CD4-positive, alpha-beta T cell treated with Interleukin-17A for 4 hours (primary cell): ENCODE results near the gene ASB8.
"Not testable (repeated sequence)": the region's sequence is repeated elsewhere in the genome, so short reads cannot be mapped to it uniquely, and the experiment has no call there.

ENCODE experiments used
- DNase-seq: peaks from one replicate; pipeline ENCODE4 v3.0.0-alpha.2; 2020; ENCODE audit warnings: mixed read lengths

ASB8 gene

GRCh38 chr12:48131517-48131916 is 25.8 kb downstream of the ASB8 start:
- no peak for DNase-seq

DNA sequence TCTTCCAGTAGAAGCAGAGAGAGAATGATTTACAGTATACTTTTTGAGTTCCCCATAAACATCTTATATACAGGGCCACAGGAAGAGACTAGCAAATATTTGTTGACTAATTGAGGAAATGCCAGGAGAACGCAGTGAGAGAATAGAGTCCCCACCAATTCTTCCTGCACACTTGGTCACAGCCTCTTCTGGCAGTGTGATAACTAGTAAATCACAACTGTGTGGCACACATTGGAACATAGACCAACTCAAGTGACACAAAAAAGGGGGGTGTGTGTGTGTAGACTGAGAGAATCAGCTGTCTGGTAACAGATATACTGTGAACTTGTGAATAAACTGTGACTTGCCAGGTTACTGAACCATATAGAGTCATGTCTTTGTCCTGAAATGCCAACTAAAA is 27.9 kb downstream of the ASB8 start:
- no peak for DNase-seq

GRCh38 chr12:48128800-48129199 is 28.5 kb downstream of the ASB8 start:
- DNase-seq: no peak

DNA sequence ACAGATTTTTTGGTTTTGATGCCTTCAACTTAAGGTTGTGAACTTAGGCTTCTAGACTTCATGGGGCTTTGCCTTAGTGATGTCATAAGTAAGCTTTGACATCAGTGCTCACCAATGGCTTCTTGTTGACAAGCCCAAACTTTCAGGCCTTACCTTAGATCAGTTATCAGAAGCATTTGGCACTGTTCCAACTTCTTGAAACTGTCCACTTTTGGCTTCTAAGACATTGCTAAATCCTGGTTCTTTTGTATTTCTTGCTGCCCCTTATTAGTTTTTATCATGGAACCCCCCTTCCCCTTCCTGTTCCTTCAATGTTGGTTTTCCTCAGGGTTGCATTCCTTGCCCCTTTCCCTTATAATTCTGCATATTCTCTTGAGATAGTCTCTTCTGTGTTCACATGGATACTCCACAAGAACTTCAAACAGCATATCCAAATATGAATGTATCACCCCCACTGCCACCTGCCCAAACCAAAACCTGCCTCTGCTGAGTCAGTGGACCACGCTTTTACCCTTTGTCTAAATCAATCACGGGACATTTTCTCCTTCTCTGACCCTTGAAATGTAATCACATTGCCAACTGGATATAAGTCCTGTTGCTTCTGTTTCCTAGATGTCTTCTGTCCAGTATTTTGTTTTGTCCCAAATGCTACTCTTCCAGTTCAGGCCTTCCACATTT is 30.2 kb downstream of the ASB8 start:
- DNase-seq: no peak

DNA sequence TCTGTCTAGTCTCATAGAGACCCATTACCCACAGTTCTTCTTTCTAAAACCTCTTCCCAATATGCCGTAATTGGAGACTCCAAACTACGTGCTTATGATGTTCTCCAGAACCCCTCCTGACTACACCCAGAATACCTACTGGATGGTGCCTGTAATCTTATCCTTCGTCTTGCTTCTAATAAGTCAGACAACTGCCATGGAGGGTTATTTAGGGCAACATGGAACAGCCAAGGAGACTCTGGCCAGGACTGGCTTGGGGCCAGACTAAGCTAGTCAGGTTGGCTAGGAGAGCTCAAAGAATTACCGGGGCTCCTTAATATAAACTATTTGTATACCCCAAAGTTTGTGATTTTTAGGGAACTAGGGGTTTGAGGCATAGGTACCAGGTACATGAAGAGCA is 31.3 kb downstream of the ASB8 start:
- DNase-seq: no peak

- not testable (repeated sequence) for DNase-seq
These were observed 31.8 kb downstream of the ASB8 start for GRCh38 chr12:48125542-48125941.

GRCh38 chr12:48123169-48123568 is 34.1 kb downstream of the ASB8 start:
- DNase-seq: no peak

DNA sequence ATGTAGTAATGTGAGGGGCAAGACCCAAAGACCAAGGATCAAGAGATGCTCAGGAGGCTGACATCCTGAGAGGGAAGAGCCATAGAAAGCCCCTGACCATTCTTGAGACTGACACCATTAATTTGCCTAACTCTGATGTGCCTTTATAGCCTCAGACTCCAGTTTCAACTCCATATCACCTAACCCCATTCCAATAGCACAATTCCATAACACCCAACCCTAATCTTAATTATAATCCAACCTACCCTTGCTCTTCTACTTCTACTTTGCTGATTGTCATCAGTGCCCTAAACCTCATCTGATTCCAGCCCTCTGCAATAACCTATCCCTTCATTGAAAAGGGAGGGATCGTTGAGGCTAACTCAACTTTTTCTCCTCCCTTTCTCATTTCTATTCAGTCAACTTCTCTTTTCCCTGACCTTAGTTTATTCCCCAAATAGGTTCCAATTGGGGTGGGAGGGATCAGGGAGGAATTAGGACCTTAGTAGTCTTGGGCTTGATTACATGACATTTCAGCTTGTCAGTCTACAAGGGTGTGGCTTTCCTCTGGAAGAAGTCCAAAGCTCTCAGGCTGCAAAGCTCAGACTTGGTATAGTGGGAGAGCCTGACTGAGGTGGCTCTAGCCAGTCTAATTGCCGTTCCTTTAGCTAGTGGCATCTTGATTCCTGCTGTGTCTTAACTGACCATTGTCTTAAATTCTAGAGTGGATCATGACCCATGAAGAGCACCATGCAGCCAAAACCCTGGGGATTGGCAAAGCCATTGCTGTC is 35.1 kb downstream of the ASB8 start:
- DNase-seq: no peak

- DNase-seq: no peak
These were observed 35.8 kb downstream of the ASB8 start for GRCh38 chr12:48121522-48121921.

- DNase-seq: no peak
These were observed 37.5 kb downstream of the ASB8 start for GRCh38 chr12:48119834-48120195.

- DNase-seq: peak; percentile 81
These were observed 38.1 kb downstream of the ASB8 start, which contains the start of gene PFKM for GRCh38 chr12:48119078-48119833. Gene PFKM (plus strand): TSS chr12:48119364. CDS start chr12:48122775, 3,411 bp downstream.

DNA sequence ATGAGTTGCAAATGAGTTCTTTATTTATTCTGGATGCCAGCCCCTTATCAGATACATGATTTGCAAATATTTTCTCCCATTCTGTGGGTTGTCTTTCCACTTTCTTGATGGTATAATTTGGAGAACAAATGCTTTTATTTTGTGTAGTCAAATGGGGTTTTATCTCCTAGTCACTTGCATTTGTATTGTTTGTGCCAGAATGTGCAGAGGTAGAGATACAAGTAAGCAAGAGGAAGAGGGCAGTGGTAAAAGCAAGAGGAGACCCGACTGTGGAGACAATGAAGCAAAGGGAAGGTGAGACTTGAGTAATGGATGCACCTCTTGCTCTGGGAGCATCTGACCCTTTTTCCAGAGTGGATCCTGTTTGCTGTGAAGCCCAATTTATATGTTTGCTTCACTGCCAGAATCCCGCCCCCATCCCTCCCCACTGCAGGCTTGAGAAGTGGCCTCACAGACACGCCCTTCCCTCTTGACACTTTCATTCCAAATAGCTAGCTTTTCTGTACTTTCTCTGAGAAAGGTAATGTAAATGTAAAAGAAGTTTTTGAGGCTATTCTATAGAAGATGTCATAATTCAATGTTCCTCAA is 38.9 kb downstream of the ASB8 start:
- DNase-seq: no peak

GRCh38 chr12:48115957-48116356 is 41.4 kb downstream of the ASB8 start:
- no peak for DNase-seq

GRCh38 chr12:48111312-48111693 is 46.0 kb downstream of the ASB8 start:
- not testable (repeated sequence) for DNase-seq

DNA sequence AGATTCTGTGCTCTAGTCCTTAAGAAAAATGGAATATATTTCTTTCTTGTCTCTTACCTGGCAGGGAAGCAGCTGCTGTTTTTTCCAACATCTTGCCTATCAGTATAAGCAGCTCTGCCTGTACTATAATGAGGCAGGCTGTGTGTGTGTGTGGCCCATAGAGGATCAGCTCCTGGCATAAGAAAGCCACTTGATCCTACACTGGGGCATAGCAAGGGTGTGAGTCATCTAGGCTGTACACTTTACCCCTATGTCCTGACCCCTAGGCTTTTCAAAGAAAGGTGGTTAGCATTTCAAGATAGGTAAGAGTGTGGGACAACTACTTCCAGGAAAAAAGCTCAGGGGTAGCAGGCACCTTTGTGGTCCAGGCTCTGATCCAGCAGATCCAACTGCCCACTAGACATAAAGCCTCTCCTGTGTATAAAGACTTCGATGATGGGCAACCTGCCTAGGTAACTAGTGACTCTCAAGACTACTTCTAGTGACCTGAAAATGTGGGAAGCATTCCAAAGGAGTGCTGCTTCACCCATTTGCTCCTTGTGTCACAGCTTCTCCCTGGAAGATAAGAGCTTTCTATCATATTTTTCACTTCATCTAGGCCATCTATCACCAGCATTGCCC is 46.5 kb downstream of the ASB8 start:
- DNase-seq: no peak

DNA sequence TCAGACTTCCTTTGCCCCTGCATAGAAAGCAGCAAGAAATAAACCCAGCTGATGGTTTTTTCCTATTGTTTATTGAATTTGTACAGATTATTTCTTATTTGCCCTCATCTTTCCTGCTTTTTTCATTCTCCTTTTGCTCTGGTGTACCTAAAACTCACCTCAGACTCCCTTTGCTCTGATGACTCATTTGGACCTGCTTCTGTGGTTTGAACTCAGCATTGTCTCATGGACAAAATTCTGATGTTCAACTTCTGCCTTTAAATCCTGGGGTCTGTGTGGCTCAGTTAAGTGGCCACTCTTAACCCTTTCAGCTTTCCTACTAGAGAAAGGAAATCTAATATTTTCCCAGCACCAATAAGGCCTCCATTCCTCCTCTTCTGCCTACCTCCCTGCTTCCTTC is 47.9 kb downstream of the ASB8 start:
- no peak for DNase-seq

- no peak for DNase-seq
These were observed 50.4 kb downstream of the ASB8 start for GRCh38 chr12:48106681-48107613.

DNA sequence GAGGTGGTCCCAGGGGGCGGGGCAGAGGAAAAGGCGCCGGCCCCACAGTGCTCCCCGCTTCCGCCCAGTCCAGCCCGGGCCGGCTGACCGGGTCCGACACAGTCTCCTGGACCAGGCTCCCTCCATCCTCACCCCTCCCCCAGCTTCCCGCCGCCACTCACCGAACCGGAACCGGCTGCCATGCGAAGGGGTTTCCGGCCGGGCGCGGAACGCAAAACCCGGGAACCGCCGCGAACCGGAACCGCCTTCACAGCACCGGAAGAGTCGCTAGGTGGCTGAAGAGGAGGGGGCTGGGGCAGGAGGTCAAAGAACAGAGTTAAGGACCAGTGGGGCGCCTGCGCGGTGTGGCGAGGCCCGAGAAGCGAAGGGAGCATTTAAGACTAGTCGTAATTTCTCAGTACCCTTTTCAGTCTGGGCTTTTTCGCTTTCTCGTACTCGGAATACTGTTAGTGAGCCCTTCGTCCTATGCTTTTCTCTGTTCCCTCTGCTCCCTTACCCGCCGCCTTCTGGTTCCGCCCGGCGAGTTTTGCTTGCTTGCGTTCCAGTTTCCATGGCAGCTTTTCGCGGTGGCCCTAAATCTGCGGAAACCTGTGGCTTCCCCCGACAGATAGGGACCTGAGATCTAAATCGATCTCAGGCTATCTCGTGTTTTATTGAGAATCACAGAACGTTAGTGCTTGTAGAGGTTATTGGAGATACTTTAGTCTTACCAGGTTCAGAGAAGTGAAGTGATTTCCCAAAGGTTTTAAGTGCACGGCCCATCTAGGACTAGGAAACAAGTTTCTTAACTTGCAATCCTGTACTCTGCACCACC is 51.2 kb downstream of the ASB8 start, which contains the start of gene SENP1:
TSS of gene SENP1 (minus strand) at position 213 of the 814 bp plus-strand sequence. CDS start 4,607 bp downstream, outside the sequence.
- DNase-seq: peak; percentile 90

GRCh38 chr12:48105321-48105866 is 51.9 kb downstream of the ASB8 start:
- DNase-seq: peak; percentile 41

GRCh38 chr12:48104531-48104930 is 52.8 kb downstream of the ASB8 start:
- no peak for DNase-seq
